ENCODE data around the gene RRP1B. TPM values are rescaled to one million over a fixed set of nuclear protein-coding genes. Genes with fewer than 3 reads are reported as not detected.
A peak's percentile ranks its signal among the peaks of the same experiment; 100 is the strongest.

RRP1B gene
- total and polyA plus RNA-seq, 9 of the 15 experiments (the other 6 are each of a cell fraction or from before 2014, with no cell fraction given): 6.8 to 66.6 (median 41.9) TPM

- Histone ChIP-seq H3K27ac (ENCODE audit: extremely low read depth, low read depth, low read length) (no peak overlapping the region), H3K27me3 (ENCODE audit: control insufficient read depth in 2 of 2, insufficient read depth in 2 of 2, low read length in 2 of 2) (no peaks in the 10 kb centered on the region), H3K9me3 (replicated peaks; ENCODE audit: control insufficient read depth, insufficient read depth, low read depth, low read length) (no peaks in the 10 kb centered on the region), H3K36me3 (ENCODE audit: control insufficient read depth, insufficient read depth, low read length) (peaks cover 93% of the 10 kb centered on the region), H3K9me1 (ENCODE audit: control insufficient read depth, insufficient read depth, low read length) (peaks cover 3% of the 10 kb centered on the region), H3K9ac (ENCODE audit: insufficient read depth in 1 of 2, low read depth in 2 of 2, low read length in 2 of 2) (peak overlapping the region in 1 of 2 experiments; percentile 17; a peak in 1 of 4 replicates), H2AFZ (ENCODE audit: low read depth, low read length) (no peak overlapping the region), H3K79me2 (ENCODE audit: control insufficient read depth, insufficient read depth, low read length) (no peaks in the 10 kb centered on the region), H4K20me1 (replicated peaks; ENCODE audit: control insufficient read depth, insufficient read depth, low read length) (no peaks in the 10 kb centered on the region), H3K4me2 (ENCODE audit: insufficient read depth, low read length) (no peak overlapping the region), H3K4me1 (replicated peaks in 1 of 2; ENCODE audit: control insufficient read depth in 2 of 2, insufficient read depth in 2 of 2, low read length in 2 of 2) (no peaks in the 10 kb centered on the region), H3K4me3 (no peak overlapping the region)
- POLR2A ChIA-PET: interaction anchor here (0.6 to 1.0 kb wide), 2 partner anchors 10 to 63 kb away, joined by 3 to 4 read pairs; no protein-coding TSS in a partner anchor
- no peak for DNase-seq (ENCODE audit: extremely low read depth in 1 of 4, low spot score in 3 of 4)
- FAIRE-seq: no peak
- no peak for ATAC-seq
- BruUV-seq (replicated peaks): no TSS peak
- intact Hi-C loops (cut with micrococcal nuclease) (no loop called here), in situ Hi-C loops (cut with MboI) (no loop called here)
- CTCF ChIA-PET (ENCODE audit: low intra/inter-chr PET ratio): no interaction called here
- 92% methylated on average over 6 of the region's 6 CpGs for WGBS (ENCODE audit: insufficient coverage, low coverage, missing lambda C conversion rate)
- TF ChIP-seq MGA (IDR thresholded peaks at IDR 0.05) (no peak), ZNF253 (CRISPR knock-in tag; conservative IDR thresholded peaks at IDR 0.05) (no peak), TAF15 (IDR thresholded peaks at IDR 0.05; ENCODE audit: low read depth, low read length) (no peak), SNIP1 (IDR thresholded peaks at IDR 0.05; ENCODE audit: low read depth) (no peak), KLF1 (tag; IDR thresholded peaks at IDR 0.05) (no peak), RBM14 (IDR thresholded peaks at IDR 0.05; ENCODE audit: borderline replicate concordance, insufficient read depth, low read depth, low read length) (no peak), TCF7 (IDR thresholded peaks at IDR 0.05; ENCODE audit: borderline replicate concordance) (no peak), HOXB6 (CRISPR knock-in tag; IDR thresholded peaks at IDR 0.05; ENCODE audit: borderline replicate concordance) (no peak), NFE2 (IDR thresholded peaks at IDR 0.05; ENCODE audit: low read depth) (no peak), ZNF764 (CRISPR knock-in tag; IDR thresholded peaks at IDR 0.05; ENCODE audit: low read depth) (no peak), POLR2H (tag; IDR thresholded peaks at IDR 0.05; ENCODE audit: low read depth) (no peak), TGIF2 (CRISPR knock-in tag; IDR thresholded peaks at IDR 0.05) (no peak)
These were observed 22.3 kb downstream of the RRP1B start for GRCh38 chr21:43681650-43682049.

Data from K562 (cell line).